22Rv1 (cell line): ENCODE results near the gene ASZ1.

Source experiments
- H3K27ac ChIP-seq: fragments of 450-650 bp; 2 replicates; pipeline ENCODE4 v1.5.1; 2017
- ZFX ChIP-seq: fragments of 450-650 bp; IDR thresholded peaks from 2 replicates; pipeline ENCODE4 v1.6.1; 2017; ENCODE audit warnings: antibody characterized with exemption, borderline replicate concordance
- TF ChIP-seq, protein P1 (sequence below): fragments of 450-650 bp; IDR thresholded peaks from 2 replicates; pipeline ENCODE4 v1.5.1; 2017; ENCODE audit warnings: mild to moderate bottlenecking

The ASZ1 gene

DNA sequence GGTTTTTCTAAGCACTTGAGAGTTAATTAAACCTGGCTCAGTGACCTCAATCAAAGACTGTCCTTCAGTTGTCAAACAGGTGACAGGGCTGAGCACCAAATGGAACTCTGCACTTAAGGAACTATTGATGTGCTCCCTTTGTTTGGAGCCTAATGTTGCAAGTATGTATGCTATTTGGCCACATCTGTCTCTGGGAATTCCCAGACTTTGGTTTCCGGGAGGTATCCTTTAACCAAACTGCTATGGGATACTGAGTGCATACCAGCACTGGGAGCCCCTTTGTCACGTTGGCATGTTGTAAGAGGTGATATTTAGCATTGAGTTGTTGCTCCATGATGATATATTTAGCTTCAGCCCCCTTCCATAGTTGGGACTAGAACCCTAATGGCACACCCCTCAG is 25.2 kb downstream of the ASZ1 start:
- no peak overlapping the region for H3K27ac ChIP-seq
- TF ChIP-seq, protein P1, sequence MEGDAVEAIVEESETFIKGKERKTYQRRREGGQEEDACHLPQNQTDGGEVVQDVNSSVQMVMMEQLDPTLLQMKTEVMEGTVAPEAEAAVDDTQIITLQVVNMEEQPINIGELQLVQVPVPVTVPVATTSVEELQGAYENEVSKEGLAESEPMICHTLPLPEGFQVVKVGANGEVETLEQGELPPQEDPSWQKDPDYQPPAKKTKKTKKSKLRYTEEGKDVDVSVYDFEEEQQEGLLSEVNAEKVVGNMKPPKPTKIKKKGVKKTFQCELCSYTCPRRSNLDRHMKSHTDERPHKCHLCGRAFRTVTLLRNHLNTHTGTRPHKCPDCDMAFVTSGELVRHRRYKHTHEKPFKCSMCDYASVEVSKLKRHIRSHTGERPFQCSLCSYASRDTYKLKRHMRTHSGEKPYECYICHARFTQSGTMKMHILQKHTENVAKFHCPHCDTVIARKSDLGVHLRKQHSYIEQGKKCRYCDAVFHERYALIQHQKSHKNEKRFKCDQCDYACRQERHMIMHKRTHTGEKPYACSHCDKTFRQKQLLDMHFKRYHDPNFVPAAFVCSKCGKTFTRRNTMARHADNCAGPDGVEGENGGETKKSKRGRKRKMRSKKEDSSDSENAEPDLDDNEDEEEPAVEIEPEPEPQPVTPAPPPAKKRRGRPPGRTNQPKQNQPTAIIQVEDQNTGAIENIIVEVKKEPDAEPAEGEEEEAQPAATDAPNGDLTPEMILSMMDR: no peak

- no peak overlapping the region for H3K27ac ChIP-seq
- TF ChIP-seq, protein P1: no peak
- TF ChIP-seq ZFX: no peak
Observed at GRCh38 chr7:117401293-117402002, 25.8 kb downstream of the ASZ1 start.

GRCh38 chr7:117399820-117400422 is 27.4 kb downstream of the ASZ1 start:
- TF ChIP-seq, protein P1: peak; percentile 83
- TF ChIP-seq ZFX: no peak
- no peak overlapping the region for H3K27ac ChIP-seq

DNA sequence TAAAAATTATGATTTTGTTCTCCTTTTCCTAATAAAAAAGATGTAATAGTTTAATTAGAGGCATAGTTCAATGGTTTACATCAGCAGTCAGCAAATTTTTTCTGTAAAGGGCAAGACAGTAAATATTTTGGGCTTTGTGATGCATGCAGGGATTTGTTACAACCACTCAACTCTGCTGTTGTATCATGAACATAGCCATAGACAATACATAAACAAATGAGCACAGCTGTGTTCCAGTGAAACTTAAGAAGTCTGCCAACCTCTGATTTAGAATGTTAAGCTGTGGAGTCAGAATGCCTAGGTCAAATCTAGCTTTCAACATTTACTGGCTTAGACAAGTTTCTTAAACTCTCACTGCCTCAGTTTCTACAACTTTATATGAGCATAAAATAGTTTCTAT is 31.6 kb downstream of the ASZ1 start:
- TF ChIP-seq, protein P1: no peak
- no peak for TF ChIP-seq ZFX
- no peak overlapping the region for H3K27ac ChIP-seq

DNA sequence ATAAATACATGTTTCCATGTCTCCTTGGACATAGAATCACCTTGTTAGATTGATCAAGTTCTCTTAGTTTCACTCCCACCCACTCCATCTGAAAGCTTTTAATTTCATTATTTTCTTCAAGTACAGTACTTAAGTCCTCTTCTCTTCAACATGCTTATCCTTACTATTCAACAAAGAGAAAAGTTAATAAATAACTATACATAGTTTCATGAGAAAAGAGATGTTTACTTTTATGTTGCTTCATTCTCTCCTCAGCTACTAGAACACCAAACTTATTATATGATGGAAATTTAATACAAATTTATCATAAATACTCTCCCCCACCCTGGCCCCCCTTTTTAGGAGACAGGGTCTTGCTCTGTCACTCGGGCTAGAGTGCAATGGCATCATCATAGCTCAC is 33.5 kb downstream of the ASZ1 start:
- H3K27ac ChIP-seq: peak overlapping the region; percentile 69
- TF ChIP-seq, protein P1: no peak
- TF ChIP-seq ZFX: no peak

GRCh38 chr7:117389871-117390270 is 37.4 kb downstream of the ASZ1 start:
- H3K27ac ChIP-seq: no peak overlapping the region
- no peak for TF ChIP-seq ZFX
- TF ChIP-seq, protein P1: no peak

- TF ChIP-seq, protein P1: peak; percentile 61
- TF ChIP-seq ZFX: no peak
Observed at GRCh38 chr7:117386110-117386706, 41.1 kb downstream of the ASZ1 start.

More at GRCh38 chr7:117386110-117386706, 41.1 kb downstream of the ASZ1 start:
- H3K27ac ChIP-seq: peak overlapping the region; percentile 82
